Central memory CD4-positive, alpha-beta T cell (primary cell): ENCODE results near the gene KEAP1.
"Not testable (repeated sequence)": the region's sequence is repeated elsewhere in the genome, so short reads cannot be mapped to it uniquely, and the experiment has no call there.

Experiments
- DNase-seq: peaks from one replicate; pipeline ENCODE4 v3.0.0; 2022
- total RNA-seq, 3 experiments: gene quantifications; one replicate each; lab custom pipeline; 2026; lab: John Stamatoyannopoulos, UW

KEAP1 gene
- 23.3 to 122 (median 76.2) reads per million in 3 experiments for total RNA-seq

GRCh38 chr19:10503002-10503789 lies at the start of gene KEAP1:
Gene KEAP1 (minus strand): TSS chr19:10503356. CDS start chr19:10500033, 3,323 bp downstream.
- DNase-seq, result no peak

- DNase-seq, result no peak
Observed at GRCh38 chr19:10552510-10553053, 49.4 kb upstream of the KEAP1 start.

GRCh38 chr19:10551698-10552301 lies 48.6 kb upstream of the KEAP1 start:
- DNase-seq, result no peak

- not testable (repeated sequence) for DNase-seq
Observed at GRCh38 chr19:10551006-10551405, 47.9 kb upstream of the KEAP1 start.

- no peak for DNase-seq
Observed at GRCh38 chr19:10550336-10550735, 47.2 kb upstream of the KEAP1 start.

GRCh38 chr19:10549733-10550132 lies 46.6 kb upstream of the KEAP1 start:
- no peak for DNase-seq

- no peak for DNase-seq
Observed at GRCh38 chr19:10548746-10549276, 45.7 kb upstream of the KEAP1 start.

- no peak for DNase-seq
Observed at GRCh38 chr19:10546817-10547216, 43.7 kb upstream of the KEAP1 start.

- no peak for DNase-seq
Observed at GRCh38 chr19:10544753-10545251, 41.6 kb upstream of the KEAP1 start.

- DNase-seq, result no peak
Observed at GRCh38 chr19:10544242-10544752, 41.1 kb upstream of the KEAP1 start.

- DNase-seq, result peak; percentile 82
Observed at GRCh38 chr19:10543420-10544241, 40.5 kb upstream of the KEAP1 start, which contains the start of gene ATG4D. Gene ATG4D (plus strand): TSS chr19:10543904. CDS start chr19:10544091, 187 bp downstream.

GRCh38 chr19:10543059-10543419 lies 39.9 kb upstream of the KEAP1 start:
- DNase-seq, result no peak

- DNase-seq, result not testable (repeated sequence)
Observed at GRCh38 chr19:10539016-10539415, 35.9 kb upstream of the KEAP1 start.

- DNase-seq, result no peak
Observed at GRCh38 chr19:10538204-10538983, 35.2 kb upstream of the KEAP1 start.

GRCh38 chr19:10537668-10538067 lies 34.5 kb upstream of the KEAP1 start:
- no peak for DNase-seq

GRCh38 chr19:10535613-10536012 lies 32.5 kb upstream of the KEAP1 start:
- DNase-seq, result no peak

GRCh38 chr19:10533646-10534386 lies 30.7 kb upstream of the KEAP1 start:
- no peak for DNase-seq

GRCh38 chr19:10532457-10532856 lies 29.3 kb upstream of the KEAP1 start:
- DNase-seq, result no peak

GRCh38 chr19:10526887-10527286 lies 23.7 kb upstream of the KEAP1 start:
- DNase-seq, result not testable (repeated sequence)

GRCh38 chr19:10525636-10526035 lies 22.5 kb upstream of the KEAP1 start:
- DNase-seq, result no peak
